Iris pigment epithelial cell (primary cell): ENCODE results near the gene EHBP1L1.

Source experiments
- DNase-seq: peaks from one replicate; pipeline ENCODE4 v3.0.0-alpha.2; 2011; ENCODE audit warnings: low read depth

The EHBP1L1 gene

GRCh38 chr11:65575568-65576231, at the start of gene EHBP1L1:
TSS of gene EHBP1L1 (plus strand) at chr11:65576053. CDS start at chr11:65576303, 250 bp downstream.
- DNase-seq: peak; percentile 65

DNA sequence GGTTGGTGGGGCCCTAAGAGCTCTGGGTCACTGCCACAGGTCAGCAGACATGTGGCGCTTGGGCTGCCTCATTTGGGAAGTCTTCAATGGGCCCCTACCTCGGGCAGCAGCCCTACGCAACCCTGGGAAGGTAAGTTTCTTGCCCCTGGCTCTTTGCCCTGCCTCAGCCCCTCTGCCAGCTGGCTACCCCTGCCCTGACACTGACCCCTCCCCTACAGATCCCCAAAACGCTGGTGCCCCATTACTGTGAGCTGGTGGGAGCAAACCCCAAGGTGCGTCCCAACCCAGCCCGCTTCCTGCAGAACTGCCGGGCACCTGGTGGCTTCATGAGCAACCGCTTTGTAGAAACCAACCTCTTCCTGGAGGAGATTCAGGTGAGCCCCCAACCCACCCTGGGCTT, 49.1 kb upstream of the EHBP1L1 start:
- DNase-seq: no peak

- DNase-seq: no peak
These were observed 47.0 kb upstream of the EHBP1L1 start for GRCh38 chr11:65528819-65529350.

GRCh38 chr11:65529475-65530156, 46.2 kb upstream of the EHBP1L1 start:
- no peak for DNase-seq

GRCh38 chr11:65530157-65530496, 45.7 kb upstream of the EHBP1L1 start:
- DNase-seq: no peak

GRCh38 chr11:65532388-65533064, 43.3 kb upstream of the EHBP1L1 start:
- no peak for DNase-seq

DNA sequence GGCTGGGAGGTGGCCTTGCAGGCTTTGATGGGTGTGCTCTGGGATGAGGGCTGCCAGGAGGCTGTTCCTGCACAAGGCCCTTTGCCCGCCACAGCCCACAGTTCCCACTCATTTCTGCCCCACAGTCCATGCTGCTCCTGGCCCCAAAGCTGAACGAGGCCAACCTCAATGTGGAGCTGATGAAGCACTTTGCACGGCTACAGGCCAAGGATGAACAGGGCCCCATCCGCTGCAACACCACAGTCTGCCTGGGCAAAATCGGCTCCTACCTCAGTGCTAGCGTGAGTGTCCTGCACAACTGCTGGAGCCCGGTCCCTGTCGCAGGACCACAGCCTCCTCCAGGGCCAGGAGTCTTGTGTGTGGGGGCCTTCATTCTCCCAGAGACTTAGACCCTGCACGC, 40.8 kb upstream of the EHBP1L1 start:
- no peak for DNase-seq

- no peak for DNase-seq
These were observed 39.2 kb upstream of the EHBP1L1 start for GRCh38 chr11:65536412-65537295.

- no peak for DNase-seq
These were observed 38.6 kb upstream of the EHBP1L1 start for GRCh38 chr11:65537296-65537597.

- no peak for DNase-seq
These were observed 38.1 kb upstream of the EHBP1L1 start for GRCh38 chr11:65537620-65538231.

GRCh38 chr11:65538232-65538914, 37.5 kb upstream of the EHBP1L1 start:
- DNase-seq: no peak

DNA sequence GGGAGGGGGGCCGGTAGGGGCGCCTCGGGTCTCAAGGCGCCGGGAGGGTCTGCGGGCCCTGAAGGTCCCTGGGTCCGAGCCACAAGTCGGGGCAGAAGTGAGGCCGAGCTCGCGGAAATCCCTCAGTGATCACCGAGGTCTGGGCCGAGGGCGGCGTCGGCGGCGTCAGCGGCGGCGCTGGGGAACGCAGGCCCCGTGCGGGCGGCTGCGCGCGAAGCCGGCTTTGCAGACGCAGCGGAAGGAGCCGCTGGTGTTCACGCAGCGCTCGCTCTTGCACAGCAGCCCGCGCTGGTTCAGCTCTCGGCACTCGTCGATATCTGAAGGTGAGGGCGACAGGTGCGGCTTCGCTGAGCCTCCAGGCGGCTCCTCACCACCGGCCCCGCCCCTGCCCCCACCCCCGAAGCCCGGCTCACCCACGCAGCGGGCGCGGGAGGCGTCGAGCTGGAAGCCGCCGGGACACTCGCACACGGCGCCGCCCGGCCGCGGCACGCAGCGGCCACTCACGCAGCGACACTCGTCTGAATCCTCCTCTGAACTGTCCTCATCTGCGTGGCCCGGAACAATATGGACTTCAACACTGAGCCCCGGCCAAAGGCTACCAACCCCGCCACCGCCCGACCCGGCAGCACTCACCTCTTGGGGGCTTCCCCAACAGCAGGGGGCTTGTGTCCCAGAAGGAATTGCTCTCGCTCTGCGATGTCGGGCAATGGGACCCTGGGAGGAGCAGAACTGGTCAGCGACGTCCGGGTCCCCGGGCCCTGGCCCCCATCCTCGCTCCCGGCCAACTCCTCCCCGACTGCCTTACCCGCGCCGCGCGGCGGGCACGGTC, 36.7 kb upstream of the EHBP1L1 start:
- no peak for DNase-seq

GRCh38 chr11:65539744-65540289, 36.0 kb upstream of the EHBP1L1 start:
- no peak for DNase-seq

DNA sequence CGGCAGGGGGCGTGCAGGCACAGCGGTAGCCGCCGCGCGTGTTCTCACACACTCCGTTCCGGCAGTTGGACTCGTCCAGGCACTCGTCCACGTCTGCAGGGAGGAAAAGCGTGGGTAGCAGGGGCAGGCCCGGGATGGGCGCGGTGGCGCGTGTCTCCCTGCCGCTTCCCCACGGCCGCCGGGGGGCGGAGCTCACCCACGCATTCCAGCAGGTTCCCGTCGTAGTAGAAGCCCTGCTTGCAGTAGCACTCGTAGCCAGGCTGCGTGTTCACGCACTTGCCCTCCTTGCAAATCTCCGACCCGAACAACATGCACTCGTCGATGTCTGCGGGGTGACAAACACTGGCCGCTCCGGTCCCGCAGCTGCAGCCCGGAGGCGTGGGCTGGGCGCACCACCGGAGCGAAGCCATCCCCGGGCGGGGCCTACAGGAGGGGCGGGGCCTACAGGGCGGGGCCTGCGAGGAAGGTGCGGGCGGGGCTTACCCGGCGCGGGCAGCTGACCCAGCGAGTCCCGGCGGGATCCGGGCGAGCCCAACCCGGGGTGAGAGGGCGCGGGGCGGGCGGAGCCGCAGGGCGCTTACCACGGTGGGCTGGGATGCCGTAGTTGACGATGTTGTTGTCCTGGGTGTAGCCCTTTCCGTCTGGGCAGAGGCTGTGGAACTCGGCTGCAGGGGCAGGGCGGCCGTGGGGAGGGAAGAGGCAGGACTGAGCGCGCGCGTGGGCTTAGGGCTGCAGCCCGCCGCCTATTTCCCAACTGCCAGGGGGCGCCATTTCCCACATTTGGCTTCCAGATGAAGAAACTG, 35.4 kb upstream of the EHBP1L1 start:
- peak; percentile 87 for DNase-seq

DNA sequence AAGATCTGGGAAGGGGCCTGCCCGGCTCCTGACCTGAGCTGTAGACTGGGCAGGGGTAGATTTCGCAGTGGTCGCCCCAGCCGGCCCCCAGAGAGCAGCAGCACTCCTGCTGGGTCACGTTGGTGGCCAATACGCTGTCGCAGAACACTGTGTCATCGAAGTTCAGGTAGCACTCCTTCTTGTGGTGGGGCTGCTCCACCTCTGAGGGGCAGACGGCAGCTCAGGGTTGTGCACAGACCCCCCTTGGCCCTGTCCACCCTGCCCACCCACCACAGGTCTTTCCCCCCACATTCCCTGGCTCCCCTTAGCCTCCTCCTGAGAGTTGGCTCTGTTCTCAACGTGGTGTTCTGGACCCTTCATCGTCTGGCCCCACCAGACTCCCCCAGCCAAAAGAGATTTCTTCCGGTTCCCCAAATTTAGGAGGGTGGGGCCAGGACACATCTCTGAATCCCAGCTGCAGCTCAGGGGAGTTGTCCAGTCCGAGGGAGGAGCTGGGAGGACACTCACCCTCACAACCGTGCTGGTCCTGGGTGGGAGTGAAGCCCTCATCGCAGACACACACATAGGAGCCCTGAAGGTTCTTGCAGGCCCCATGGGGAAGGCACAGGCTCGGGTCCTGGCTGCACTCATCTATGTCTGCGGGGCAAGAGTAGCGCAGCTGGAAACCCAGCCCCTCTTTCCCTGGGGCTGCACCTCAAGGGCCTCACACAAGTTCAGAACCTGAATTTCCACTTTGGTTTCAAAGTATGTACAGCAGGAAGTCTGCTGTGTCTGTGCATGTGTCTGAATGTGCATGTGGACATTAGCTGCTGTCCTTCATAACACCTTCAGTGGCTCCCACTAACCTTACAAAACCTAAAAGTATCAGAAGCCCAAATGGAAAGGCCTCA, 34.5 kb upstream of the EHBP1L1 start:
- DNase-seq: no peak

DNA sequence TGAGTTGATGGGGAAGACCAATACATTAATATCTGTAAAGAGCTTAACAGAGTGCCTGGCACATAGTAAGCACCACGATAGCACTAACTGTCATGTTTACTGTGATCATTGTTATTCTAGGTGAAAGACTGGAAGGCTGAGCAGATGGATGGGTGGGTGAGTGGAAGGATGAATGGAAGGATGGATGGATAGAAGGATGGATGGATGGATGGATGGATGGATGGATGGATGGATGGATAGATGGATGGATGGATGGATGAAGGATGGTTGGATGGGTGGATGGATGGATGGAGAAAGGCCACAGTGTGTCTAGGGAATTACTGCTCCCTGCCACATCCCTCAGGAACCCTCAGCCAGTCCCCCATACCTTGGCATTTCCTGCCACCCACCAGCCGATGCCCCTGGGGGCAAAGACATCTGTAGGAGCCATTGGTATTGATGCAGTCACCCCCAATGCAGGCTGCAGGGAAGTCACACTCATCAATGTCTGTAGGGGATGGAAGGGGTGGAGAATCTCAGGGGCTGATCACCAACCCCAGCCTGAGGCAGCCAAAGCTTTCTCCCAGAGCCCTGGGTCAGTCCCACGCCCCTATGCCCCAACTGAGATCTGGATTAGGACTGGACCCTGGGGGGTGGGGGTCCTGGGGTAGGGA, 33.0 kb upstream of the EHBP1L1 start:
- no peak for DNase-seq

DNA sequence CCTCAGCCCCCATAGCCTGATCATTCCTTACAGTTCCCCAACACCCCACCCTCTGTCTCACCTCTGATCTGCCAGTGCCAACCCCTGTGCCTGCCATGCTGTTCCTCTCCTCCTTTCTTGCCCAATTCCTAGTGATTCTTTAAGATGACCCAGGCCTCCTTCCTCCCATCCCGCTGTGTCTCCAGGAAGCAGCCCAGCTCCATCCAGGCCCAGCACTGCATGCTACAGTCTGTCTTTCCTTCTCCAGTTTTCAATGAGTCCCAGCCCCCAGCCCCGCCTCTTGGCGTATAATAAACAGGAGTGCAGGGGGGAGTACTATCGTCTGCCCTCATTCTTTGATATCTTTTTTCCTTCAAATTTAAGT, 30.0 kb upstream of the EHBP1L1 start:
- no peak for DNase-seq
